Measurements from ENCODE around the gene FBXO46. TPM values are rescaled to one million over a fixed set of nuclear protein-coding genes. Genes with fewer than 3 reads are reported as not detected.
"Not testable (repeated sequence)": the region's sequence is repeated elsewhere in the genome, so short reads cannot be mapped to it uniquely, and the experiment has no call there.

The FBXO46 gene
- total RNA-seq, 1 donor from 2014 or later = 44.7 TPM

DNA sequence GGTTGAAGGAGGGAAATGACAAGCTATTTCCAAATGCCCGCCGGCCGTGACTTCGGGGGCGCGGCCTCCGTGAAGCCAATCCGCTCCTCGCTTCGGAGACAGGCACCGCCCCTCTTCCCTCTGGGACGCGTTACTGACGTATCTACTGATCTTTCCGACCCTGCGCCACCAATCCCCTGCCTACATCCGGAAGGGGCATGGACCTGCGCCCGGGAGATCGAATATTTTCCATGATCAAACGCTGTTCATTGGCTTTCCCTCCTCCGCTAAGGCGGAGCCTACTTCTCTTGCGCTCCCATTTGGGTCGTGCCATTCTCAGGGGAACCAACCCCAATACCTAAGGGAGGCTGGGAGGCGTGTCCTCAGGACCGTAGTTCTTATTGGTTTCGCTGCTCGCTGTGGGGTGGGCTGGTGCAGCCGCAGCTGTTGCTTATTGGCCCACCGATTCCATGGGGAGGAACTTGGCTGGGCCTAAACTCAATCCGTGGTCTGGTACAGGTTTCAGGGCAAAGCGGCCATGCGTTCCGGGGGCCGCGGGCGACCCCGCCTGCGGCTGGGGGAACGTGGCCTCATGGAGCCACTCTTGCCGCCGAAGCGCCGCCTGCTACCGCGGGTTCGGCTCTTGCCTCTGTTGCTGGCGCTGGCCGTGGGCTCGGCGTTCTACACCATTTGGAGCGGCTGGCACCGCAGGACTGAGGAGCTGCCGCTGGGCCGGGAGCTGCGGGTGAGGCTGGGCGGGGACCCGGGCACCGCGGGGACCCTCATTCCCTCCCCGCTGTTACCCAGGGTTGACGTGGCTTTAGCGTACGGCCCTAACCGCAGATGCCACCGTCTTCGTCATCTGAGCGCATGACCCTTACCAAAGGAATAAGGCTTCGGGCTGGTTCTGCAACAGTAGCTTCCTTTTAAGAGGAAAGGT is 38.2 kb downstream of the FBXO46 start, which contains the start of gene QPCTL:
Gene QPCTL (plus strand): TSS at position 480 of the 919 bp plus-strand sequence. CDS start 38 bp downstream, at position 518.
- H3K27me3 Mint-ChIP-seq = no peaks in the 10 kb centered on the region
- H3K27ac Mint-ChIP-seq = peak within 1 kb of the TSS; percentile 99
- H3K36me3 Mint-ChIP-seq (ENCODE audit: insufficient read depth) = peaks cover 2% of the 10 kb centered on the region
- no peaks in the 10 kb centered on the region for H3K9me3 Mint-ChIP-seq (ENCODE audit: low read depth)
- DNase-seq (ENCODE audit: low spot score, unreplicated experiment) = peak; percentile 90
- TF ChIP-seq, protein P1, sequence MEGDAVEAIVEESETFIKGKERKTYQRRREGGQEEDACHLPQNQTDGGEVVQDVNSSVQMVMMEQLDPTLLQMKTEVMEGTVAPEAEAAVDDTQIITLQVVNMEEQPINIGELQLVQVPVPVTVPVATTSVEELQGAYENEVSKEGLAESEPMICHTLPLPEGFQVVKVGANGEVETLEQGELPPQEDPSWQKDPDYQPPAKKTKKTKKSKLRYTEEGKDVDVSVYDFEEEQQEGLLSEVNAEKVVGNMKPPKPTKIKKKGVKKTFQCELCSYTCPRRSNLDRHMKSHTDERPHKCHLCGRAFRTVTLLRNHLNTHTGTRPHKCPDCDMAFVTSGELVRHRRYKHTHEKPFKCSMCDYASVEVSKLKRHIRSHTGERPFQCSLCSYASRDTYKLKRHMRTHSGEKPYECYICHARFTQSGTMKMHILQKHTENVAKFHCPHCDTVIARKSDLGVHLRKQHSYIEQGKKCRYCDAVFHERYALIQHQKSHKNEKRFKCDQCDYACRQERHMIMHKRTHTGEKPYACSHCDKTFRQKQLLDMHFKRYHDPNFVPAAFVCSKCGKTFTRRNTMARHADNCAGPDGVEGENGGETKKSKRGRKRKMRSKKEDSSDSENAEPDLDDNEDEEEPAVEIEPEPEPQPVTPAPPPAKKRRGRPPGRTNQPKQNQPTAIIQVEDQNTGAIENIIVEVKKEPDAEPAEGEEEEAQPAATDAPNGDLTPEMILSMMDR (IDR thresholded peaks at IDR 0.05; ENCODE audit: unreplicated experiment) = no peak
- H3K4me1 Mint-ChIP-seq (ENCODE audit: low read depth) = peaks cover 6% of the 10 kb centered on the region
- peak within 1 kb of the TSS; percentile 88 for H3K4me3 Mint-ChIP-seq (ENCODE audit: low read depth)

DNA sequence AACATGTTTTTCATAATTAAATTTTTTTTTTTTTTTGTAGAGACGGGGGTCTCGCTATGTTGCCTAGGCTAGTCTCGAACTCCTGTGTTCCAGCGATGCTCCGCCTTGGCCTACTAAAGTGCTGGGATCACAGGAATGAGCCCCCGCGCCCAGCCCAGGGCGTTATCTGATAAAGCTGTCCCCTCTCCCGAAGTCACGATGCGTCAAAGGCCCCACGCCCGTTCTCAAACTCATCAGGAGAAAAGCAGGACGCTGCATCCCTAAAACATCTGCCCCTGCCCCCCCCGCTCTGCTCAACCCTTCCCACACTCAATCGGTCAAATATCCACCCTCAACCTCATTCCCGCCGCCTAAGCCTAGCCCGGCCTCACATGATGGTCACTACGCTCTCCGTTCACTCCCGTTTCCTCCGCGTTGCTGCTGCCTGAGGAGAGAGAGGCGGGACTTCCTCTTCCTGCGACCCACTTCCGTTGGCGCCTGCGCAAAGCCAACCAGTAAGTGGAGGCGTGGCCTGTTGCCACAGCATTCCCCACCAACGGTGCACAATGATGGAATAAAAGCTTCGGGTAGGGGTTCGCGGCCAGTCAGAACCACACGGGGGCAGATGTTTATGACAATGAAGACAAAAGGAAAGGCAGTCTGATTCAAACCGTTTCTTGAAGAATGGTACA is 39.0 kb downstream of the FBXO46 start, which contains the start of gene SNRPD2:
Gene SNRPD2 (minus strand): TSS at position 438 of the 671 bp plus-strand sequence. CDS start 65 bp downstream, at position 373.
- peak; percentile 89 for DNase-seq (ENCODE audit: low spot score, unreplicated experiment)
- H3K36me3 Mint-ChIP-seq (ENCODE audit: insufficient read depth) = peaks cover 4% of the 10 kb centered on the region
- H3K27ac Mint-ChIP-seq = peak within 1 kb of the TSS; percentile 99
- H3K9me3 Mint-ChIP-seq (ENCODE audit: low read depth) = no peaks in the 10 kb centered on the region
- peaks cover 6% of the 10 kb centered on the region for H3K4me1 Mint-ChIP-seq (ENCODE audit: low read depth)
- TF ChIP-seq, protein P1 (IDR thresholded peaks at IDR 0.05; ENCODE audit: unreplicated experiment) = no peak
- no peaks in the 10 kb centered on the region for H3K27me3 Mint-ChIP-seq
- peak within 1 kb of the TSS; percentile 88 for H3K4me3 Mint-ChIP-seq (ENCODE audit: low read depth)

DNA sequence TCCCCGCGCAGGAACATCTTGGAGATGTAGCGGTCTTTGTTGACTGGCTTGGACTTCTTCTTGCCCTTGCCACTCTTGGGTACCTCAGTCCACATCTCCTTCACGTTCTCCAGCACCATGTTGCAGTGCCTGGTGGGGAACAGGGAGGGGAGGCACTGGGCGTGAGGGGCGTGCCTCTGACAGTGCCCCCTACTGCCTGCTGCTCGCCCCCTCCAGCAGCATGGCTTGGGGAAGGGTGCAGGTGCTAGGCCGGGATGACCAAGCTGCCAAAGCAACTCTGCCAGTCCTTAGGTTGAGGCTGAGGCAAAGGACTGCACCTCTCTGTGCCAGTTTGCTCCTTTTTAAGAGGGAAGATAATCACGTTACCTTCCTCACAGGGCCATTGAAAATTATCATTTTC is 43.1 kb downstream of the FBXO46 start:
- H3K27ac Mint-ChIP-seq = no peak overlapping the region
- H3K36me3 Mint-ChIP-seq (ENCODE audit: insufficient read depth) = peaks cover 11% of the 10 kb centered on the region
- no peaks in the 10 kb centered on the region for H3K27me3 Mint-ChIP-seq
- H3K9me3 Mint-ChIP-seq (ENCODE audit: low read depth) = no peaks in the 10 kb centered on the region
- no peak for DNase-seq (ENCODE audit: low spot score, unreplicated experiment)
- H3K4me3 Mint-ChIP-seq (ENCODE audit: low read depth) = no peak overlapping the region
- TF ChIP-seq, protein P1 (IDR thresholded peaks at IDR 0.05; ENCODE audit: unreplicated experiment) = no peak
- H3K4me1 Mint-ChIP-seq (ENCODE audit: low read depth) = peaks cover 6% of the 10 kb centered on the region

DNA sequence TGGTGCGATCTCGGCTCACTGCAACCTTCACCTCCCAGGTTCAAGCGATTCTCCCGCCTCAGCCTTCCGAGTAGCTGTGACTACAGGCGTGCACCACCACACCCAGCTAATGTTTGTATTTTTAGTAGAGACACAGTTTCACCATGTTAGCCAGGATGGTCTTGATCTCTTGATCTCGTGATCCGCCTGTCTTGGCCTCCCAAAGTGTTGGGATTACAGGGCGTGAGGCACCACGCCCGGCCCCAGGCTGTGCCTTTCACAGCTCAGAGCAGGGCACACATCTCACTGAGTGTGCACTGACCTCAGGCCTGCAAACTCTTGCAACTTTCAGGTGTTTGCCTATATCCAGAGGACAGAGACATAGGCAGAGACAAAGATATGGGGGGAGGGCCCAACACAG is 45.7 kb downstream of the FBXO46 start:
- H3K27me3 Mint-ChIP-seq; DNase-seq (ENCODE audit: low spot score, unreplicated experiment); H3K4me1 Mint-ChIP-seq (ENCODE audit: low read depth); H3K9me3 Mint-ChIP-seq (ENCODE audit: low read depth); H3K27ac Mint-ChIP-seq; H3K4me3 Mint-ChIP-seq (ENCODE audit: low read depth): not testable (repeated sequence)
- H3K36me3 Mint-ChIP-seq (ENCODE audit: insufficient read depth) = peaks cover 13% of the 10 kb centered on the region

- Mint-ChIP-seq H3K4me3 (ENCODE audit: low read depth) (no peak overlapping the region), H3K27ac (peak overlapping the region; percentile 28), H3K27me3 (peaks cover 4% of the 10 kb centered on the region), H3K9me3 (ENCODE audit: low read depth) (no peaks in the 10 kb centered on the region), H3K4me1 (ENCODE audit: low read depth) (peaks cover 3% of the 10 kb centered on the region), H3K36me3 (ENCODE audit: insufficient read depth) (peaks cover 13% of the 10 kb centered on the region)
- TF ChIP-seq, protein P1 (IDR thresholded peaks at IDR 0.05; ENCODE audit: unreplicated experiment) = no peak
- DNase-seq (ENCODE audit: low spot score, unreplicated experiment) = no peak
These were observed 47.8 kb downstream of the FBXO46 start for GRCh38 chr19:45682908-45683307.
